ENCODE data around the gene AGBL2. TPM values are rescaled to one million over a fixed set of nuclear protein-coding genes. Genes with fewer than 3 reads are reported as not detected.
"Not testable (repeated sequence)": the region's sequence is repeated elsewhere in the genome, so short reads cannot be mapped to it uniquely, and the experiment has no call there.

AGBL2 gene
- total RNA-seq, 3 donors from 2014 or later = 0.16 to 3.2 (median 2.3) TPM

GRCh38 chr11:47711225-47711624, 3.9 kb downstream of the AGBL2 start:
- H3K27ac ChIP-seq = no peak overlapping the region
- H3K4me3 ChIP-seq = no peak overlapping the region
- no peaks in the 10 kb centered on the region for H3K9me3 ChIP-seq
- no peak for TF ChIP-seq CTCF (IDR thresholded peaks at IDR 0.05)
- no peak for TF ChIP-seq POLR2A (IDR thresholded peaks at IDR 0.05)
- no peak for TF ChIP-seq POLR2AphosphoS5 (IDR thresholded peaks at IDR 0.05)
- H3K36me3 ChIP-seq = no peaks in the 10 kb centered on the region
- H3K27me3 ChIP-seq = no peaks in the 10 kb centered on the region
- no peak for DNase-seq (ENCODE audit: low spot score in 2 of 2)
- intact Hi-C loops (cut with DNase I; ENCODE audit: low total_unique reads) = no loop called here
- H3K4me1 ChIP-seq = no peaks in the 10 kb centered on the region

- H3K36me3 ChIP-seq; H3K27me3 ChIP-seq; H3K27ac ChIP-seq; DNase-seq (ENCODE audit: low spot score in 2 of 2); H3K9me3 ChIP-seq; H3K4me1 ChIP-seq; intact Hi-C loops (cut with DNase I; ENCODE audit: low total_unique reads); H3K4me3 ChIP-seq: not testable (repeated sequence)
Measured at GRCh38 chr11:47707275-47707786, 7.8 kb downstream of the AGBL2 start.

- H3K27ac ChIP-seq = no peak overlapping the region
- no peaks in the 10 kb centered on the region for H3K36me3 ChIP-seq
- H3K4me1 ChIP-seq = no peaks in the 10 kb centered on the region
- no peak for DNase-seq (ENCODE audit: low spot score in 2 of 2)
- no peaks in the 10 kb centered on the region for H3K27me3 ChIP-seq
- no peak overlapping the region for H3K4me3 ChIP-seq
- TF ChIP-seq POLR2AphosphoS5 (IDR thresholded peaks at IDR 0.05) = no peak
- TF ChIP-seq POLR2A (IDR thresholded peaks at IDR 0.05) = no peak
- no peak for TF ChIP-seq CTCF (IDR thresholded peaks at IDR 0.05)
- intact Hi-C loops (cut with DNase I; ENCODE audit: low total_unique reads) = no loop called here
- H3K9me3 ChIP-seq = no peaks in the 10 kb centered on the region
Measured at GRCh38 chr11:47705721-47706120, 9.4 kb downstream of the AGBL2 start.

GRCh38 chr11:47691979-47692378, 23.2 kb downstream of the AGBL2 start:
- Histone ChIP-seq H3K4me3 (no peak overlapping the region), H3K27me3 (no peaks in the 10 kb centered on the region), H3K9me3 (no peaks in the 10 kb centered on the region), H3K27ac (no peak overlapping the region), H3K36me3 (no peaks in the 10 kb centered on the region), H3K4me1 (no peaks in the 10 kb centered on the region)
- DNase-seq (ENCODE audit: low spot score in 2 of 2) = no peak
- intact Hi-C loops (cut with DNase I; ENCODE audit: low total_unique reads) = no loop called here
- TF ChIP-seq POLR2AphosphoS5 (IDR thresholded peaks at IDR 0.05) (no peak), CTCF (IDR thresholded peaks at IDR 0.05) (no peak), POLR2A (IDR thresholded peaks at IDR 0.05) (no peak)

GRCh38 chr11:47689480-47689879, 25.7 kb downstream of the AGBL2 start:
- Histone ChIP-seq H3K27me3 (no peaks in the 10 kb centered on the region), H3K36me3 (no peaks in the 10 kb centered on the region), H3K4me1 (no peaks in the 10 kb centered on the region), H3K9me3 (no peaks in the 10 kb centered on the region), H3K27ac (no peak overlapping the region), H3K4me3 (no peak overlapping the region)
- intact Hi-C loops (cut with DNase I; ENCODE audit: low total_unique reads) = no loop called here
- TF ChIP-seq CTCF (IDR thresholded peaks at IDR 0.05) (no peak), POLR2AphosphoS5 (IDR thresholded peaks at IDR 0.05) (no peak), POLR2A (IDR thresholded peaks at IDR 0.05) (no peak)
- DNase-seq (ENCODE audit: low spot score in 2 of 2) = no peak

GRCh38 chr11:47688991-47689390, 26.2 kb downstream of the AGBL2 start:
- Histone ChIP-seq H3K36me3 (no peaks in the 10 kb centered on the region), H3K4me1 (no peaks in the 10 kb centered on the region), H3K27me3 (no peaks in the 10 kb centered on the region), H3K9me3 (no peaks in the 10 kb centered on the region), H3K27ac (no peak overlapping the region), H3K4me3 (no peak overlapping the region)
- DNase-seq (ENCODE audit: low spot score in 2 of 2) = no peak
- TF ChIP-seq POLR2A (IDR thresholded peaks at IDR 0.05) (no peak), POLR2AphosphoS5 (IDR thresholded peaks at IDR 0.05) (no peak), CTCF (IDR thresholded peaks at IDR 0.05) (no peak)
- intact Hi-C loops (cut with DNase I; ENCODE audit: low total_unique reads) = no loop called here
